ENCODE results near the gene FDPS. TPM values are rescaled to one million over a fixed set of nuclear protein-coding genes. Genes with fewer than 3 reads are reported as not detected.

The FDPS gene
- total RNA-seq, 1 donor from 2014 or later, result 242 TPM

DNA sequence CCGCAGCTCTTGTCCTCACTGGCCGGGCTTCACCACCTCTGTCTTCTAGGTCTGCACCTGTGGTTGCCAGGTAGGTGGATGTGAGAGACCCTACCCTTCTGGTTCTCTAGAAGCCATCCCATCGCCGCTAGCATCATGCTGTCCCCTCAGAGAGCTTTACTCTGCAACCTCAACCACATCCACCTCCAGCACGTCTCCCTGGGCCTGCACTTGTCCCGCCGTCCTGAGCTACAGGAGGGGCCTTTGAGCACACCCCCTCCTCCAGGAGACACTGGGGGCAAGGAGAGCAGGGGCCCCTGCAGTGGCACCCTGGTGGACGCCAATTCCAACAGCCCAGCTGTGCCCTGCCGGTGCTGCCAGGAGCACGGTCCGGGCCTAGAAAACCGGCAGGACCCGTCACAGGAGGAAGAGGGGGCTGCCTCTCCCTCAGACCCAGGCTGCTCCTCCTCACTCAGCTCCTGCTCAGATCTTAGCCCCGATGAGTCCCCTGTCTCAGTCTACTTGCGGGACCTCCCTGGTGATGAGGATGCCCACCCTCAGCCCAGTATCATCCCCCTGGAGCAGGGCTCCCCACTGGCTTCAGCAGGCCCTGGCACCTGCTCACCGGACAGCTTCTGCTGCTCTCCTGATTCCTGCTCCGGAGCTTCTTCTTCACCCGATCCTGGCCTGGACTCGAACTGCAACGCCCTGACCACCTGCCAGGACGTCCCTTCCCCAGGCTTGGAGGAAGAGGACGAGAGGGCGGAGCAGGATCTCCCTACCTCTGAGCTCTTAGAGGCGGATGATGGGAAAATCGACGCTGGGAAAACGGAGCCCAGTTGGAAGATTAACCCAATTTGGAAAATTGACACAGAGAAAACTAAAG, 13.2 kb downstream of the FDPS start:
- TF ChIP-seq, protein P1, sequence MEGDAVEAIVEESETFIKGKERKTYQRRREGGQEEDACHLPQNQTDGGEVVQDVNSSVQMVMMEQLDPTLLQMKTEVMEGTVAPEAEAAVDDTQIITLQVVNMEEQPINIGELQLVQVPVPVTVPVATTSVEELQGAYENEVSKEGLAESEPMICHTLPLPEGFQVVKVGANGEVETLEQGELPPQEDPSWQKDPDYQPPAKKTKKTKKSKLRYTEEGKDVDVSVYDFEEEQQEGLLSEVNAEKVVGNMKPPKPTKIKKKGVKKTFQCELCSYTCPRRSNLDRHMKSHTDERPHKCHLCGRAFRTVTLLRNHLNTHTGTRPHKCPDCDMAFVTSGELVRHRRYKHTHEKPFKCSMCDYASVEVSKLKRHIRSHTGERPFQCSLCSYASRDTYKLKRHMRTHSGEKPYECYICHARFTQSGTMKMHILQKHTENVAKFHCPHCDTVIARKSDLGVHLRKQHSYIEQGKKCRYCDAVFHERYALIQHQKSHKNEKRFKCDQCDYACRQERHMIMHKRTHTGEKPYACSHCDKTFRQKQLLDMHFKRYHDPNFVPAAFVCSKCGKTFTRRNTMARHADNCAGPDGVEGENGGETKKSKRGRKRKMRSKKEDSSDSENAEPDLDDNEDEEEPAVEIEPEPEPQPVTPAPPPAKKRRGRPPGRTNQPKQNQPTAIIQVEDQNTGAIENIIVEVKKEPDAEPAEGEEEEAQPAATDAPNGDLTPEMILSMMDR (IDR thresholded peaks at IDR 0.05), result no peak
- no peak for ATAC-seq (ENCODE audit: low read depth)
- Mint-ChIP-seq H3K9me3 (no peaks in the 10 kb centered on the region), H3K4me3 (peak overlapping the region; percentile 74), H3K27ac (no peak overlapping the region), H3K4me1 (peaks cover 39% of the 10 kb centered on the region), H3K36me3 (ENCODE audit: low read depth) (peaks cover 25% of the 10 kb centered on the region), H3K27me3 (no peaks in the 10 kb centered on the region)
- POLR2A ChIA-PET, result interaction anchor here (1.0 to 3.4 kb wide), 11 partner anchors 14 to 241 kb away, joined by 3 to 39 read pairs (median 7); partner anchors contain the start of genes CLK2, ENTREP3, FDPS and HCN3
- intact Hi-C loops (cut with micrococcal nuclease), result loop anchor here (5.0 kb wide), 2 partner anchors 130 to 235 kb away; no protein-coding TSS in a partner anchor
- no peak for DNase-seq
- CTCF ChIA-PET, result interaction anchor here (0.8 to 5.9 kb wide), 6 partner anchors 14 to 182 kb away, joined by 3 to 79 read pairs (median 10); partner anchors contain the start of genes CLK2 and FDPS

GRCh38 chr1:155322571-155322952, 13.9 kb downstream of the FDPS start:
- Mint-ChIP-seq H3K4me1 (peaks cover 39% of the 10 kb centered on the region), H3K4me3 (peak overlapping the region; percentile 74), H3K36me3 (ENCODE audit: low read depth) (peaks cover 23% of the 10 kb centered on the region), H3K27ac (no peak overlapping the region), H3K27me3 (no peaks in the 10 kb centered on the region), H3K9me3 (no peaks in the 10 kb centered on the region)
- DNase-seq, result no peak
- intact Hi-C loops (cut with micrococcal nuclease), result loop anchor here (5.0 kb wide), 2 partner anchors 130 to 235 kb away; no protein-coding TSS in a partner anchor
- ChIA-PET POLR2A (interaction anchor here (0.6 to 3.4 kb wide), 10 partner anchors 15 to 273 kb away, joined by 3 to 39 read pairs (median 8); partner anchors contain the start of genes CLK2, ENTREP3, FDPS and HCN3), CTCF (interaction anchor here (0.8 to 5.9 kb wide), 6 partner anchors 14 to 406 kb away, joined by 3 to 79 read pairs (median 10); partner anchors contain the start of genes CLK2 and FDPS)
- TF ChIP-seq, protein P1 (IDR thresholded peaks at IDR 0.05), result no peak
- ATAC-seq (ENCODE audit: low read depth), result no peak

GRCh38 chr1:155322953-155323728, 14.5 kb downstream of the FDPS start:
- POLR2A ChIA-PET, result interaction anchor here (0.6 to 3.4 kb wide), 20 partner anchors 10 to 536 kb away, joined by 3 to 39 read pairs (median 4); partner anchors contain the start of genes ASH1L, CLK2, ENTREP3 and FDPS

GRCh38 chr1:155323729-155324036, 15.0 kb downstream of the FDPS start:
- H3K36me3 Mint-ChIP-seq (ENCODE audit: low read depth), result peaks cover 12% of the 10 kb centered on the region
- peak overlapping the region; percentile 88 for H3K4me3 Mint-ChIP-seq
- no peaks in the 10 kb centered on the region for H3K27me3 Mint-ChIP-seq
- peak overlapping the region; percentile 78 for H3K27ac Mint-ChIP-seq
- ChIA-PET CTCF (interaction anchor here (0.7 to 5.9 kb wide), 16 partner anchors 11 to 405 kb away, joined by 3 to 79 read pairs (median 4); partner anchors contain the start of genes CLK2, ENTREP3, FDPS and THBS3), POLR2A (interaction anchor here (0.6 to 3.3 kb wide), 19 partner anchors 10 to 536 kb away, joined by 3 to 39 read pairs (median 4); partner anchors contain the start of genes ASH1L, CLK2, FDPS and KRTCAP2)
- intact Hi-C loops (cut with micrococcal nuclease), result loop anchor here (1.0 to 5.0 kb wide), 12 partner anchors 15 to 269 kb away; partner anchors contain the start of genes ASH1L, CLK2, ENTREP3 and FDPS
- TF ChIP-seq, protein P1 (IDR thresholded peaks at IDR 0.05), result no peak
- DNase-seq, result peak; percentile 80
- peaks cover 39% of the 10 kb centered on the region for H3K4me1 Mint-ChIP-seq
- no peaks in the 10 kb centered on the region for H3K9me3 Mint-ChIP-seq
- peak; percentile 62 for ATAC-seq (ENCODE audit: low read depth)

More at GRCh38 chr1:155322953-155323728, 14.5 kb downstream of the FDPS start:
- H3K36me3 Mint-ChIP-seq (ENCODE audit: low read depth), result peaks cover 17% of the 10 kb centered on the region
- DNase-seq, result peak; percentile 92
- CTCF ChIA-PET, result interaction anchor here (0.7 to 5.9 kb wide), 15 partner anchors 10 to 406 kb away, joined by 3 to 79 read pairs (median 4); partner anchors contain the start of genes CLK2, ENTREP3, FDPS and THBS3
- TF ChIP-seq, protein P1 (IDR thresholded peaks at IDR 0.05), result no peak
- H3K9me3 Mint-ChIP-seq, result no peaks in the 10 kb centered on the region
- H3K27ac Mint-ChIP-seq, result peak overlapping the region; percentile 46
- peak; percentile 47 for ATAC-seq (ENCODE audit: low read depth)
- H3K27me3 Mint-ChIP-seq, result no peaks in the 10 kb centered on the region
- intact Hi-C loops (cut with micrococcal nuclease), result loop anchor here (1.0 to 5.0 kb wide), 11 partner anchors 15 to 269 kb away; partner anchors contain the start of genes ASH1L, CLK2, ENTREP3 and FDPS
- peak overlapping the region; percentile 88 for H3K4me3 Mint-ChIP-seq
- peaks cover 39% of the 10 kb centered on the region for H3K4me1 Mint-ChIP-seq
